HepG2 (cell line): ENCODE measurements around the gene PKIB. TPM values are rescaled to one million over a fixed set of nuclear protein-coding genes. Genes with fewer than 3 reads are reported as not detected.

Source experiments
- ATAC-seq: fragments of 200-7000 bp; cut with Tn5 transposase; 3 replicates; pipeline ENCODE4 v1.9.1; 2020; ENCODE audit warnings: mild to moderate bottlenecking, moderate library complexity
- BruUV-seq: library from RNA; stranded (reverse); fragments of 400-500 nt; replicated peaks from 2 replicates; lab custom pipeline; 2021; lab: Mats Ljungman, UMichigan
- CTCF ChIA-PET: fragments of 300-600 bp; formaldehyde crosslinking; extraction: SDS; loops from one replicate; lab custom pipeline; 2021; ENCODE audit warnings: low total read pairs, inconsistent platforms, low intra/inter-chr PET ratio; lab: Yijun Ruan, JAX
- POLR2A ChIA-PET: fragments of 350-600 bp; sonication (Branson Sonifier 250); formaldehyde crosslinking; loops from one replicate; lab custom pipeline; 2020; ENCODE audit warnings: antibody characterized with exemption, inconsistent platforms; lab: Yijun Ruan, JAX
- DNase-seq: peaks from one replicate; pipeline ENCODE4 v3.0.0-alpha.2; 2015; ENCODE audit warnings: low spot score
- FAIRE-seq: peaks from 3 replicates; lab custom pipeline; 2011; peaks lifted over from hg19 to GRCh38; lab: Jason Lieb, UNC
- H2AFZ ChIP-seq: one replicate; pipeline ENCODE4 v1.6.1; 2011; ENCODE audit warnings: low read length, inconsistent platforms
- H3K27ac ChIP-seq: fragments of 300-600 bp; 3 replicates; pipeline ENCODE4 v1.8.0; 2011; ENCODE audit warnings: mixed run types, mild to moderate bottlenecking, mixed read lengths, low read length, inconsistent platforms; ENCODE audit not compliant: insufficient read depth; ENCODE audit errors: extremely low read length
- H3K27me3 ChIP-seq, 2 experiments: fragments of 200-600 bp in 1 of 2; 2 replicates in 1 of 2; 3 replicates in 1 of 2; pipeline versions ENCODE4 v1.6.0 to v1.8.0; 2011; ENCODE audit warnings: low read length in 2 of 2, mild to moderate bottlenecking in 2 of 2, moderate library complexity in 2 of 2, inconsistent platforms in 1 of 2; ENCODE audit not compliant: insufficient read depth in 2 of 2, control insufficient read depth in 1 of 2
- H3K36me3 ChIP-seq, 2 experiments: fragments of 200-600 bp in 1 of 2; replicated peaks in 1 of 2; 2 replicates in 1 of 2; 3 replicates in 1 of 2; pipeline versions ENCODE4 v1.5.1 to v1.8.0; 2011; ENCODE audit warnings: low read length in 2 of 2, inconsistent platforms in 1 of 2; ENCODE audit not compliant: insufficient read depth in 2 of 2, control insufficient read depth in 1 of 2
- H3K4me1 ChIP-seq: 2 replicates; pipeline ENCODE4 v1.5.1; 2012; ENCODE audit warnings: low read length, inconsistent platforms; ENCODE audit not compliant: insufficient read depth
- H3K4me2 ChIP-seq: 2 replicates; pipeline ENCODE4 v1.6.0; 2011; ENCODE audit warnings: low read depth, low read length, inconsistent platforms
- H3K4me3 ChIP-seq, 3 experiments: fragments of 200-600 bp in 1 of 3; sonication (generic), shearing (Covaris generic) in 1 of 3; replicated peaks in 1 of 3; 2 replicates each; pipeline ENCODE4 v1.5.1; 2011 to 2016; ENCODE audit warnings: low read length in 3 of 3, inconsistent platforms in 2 of 3, low read depth in 2 of 3, mild to moderate bottlenecking in 2 of 3, control low read depth in 1 of 3, mixed read lengths in 1 of 3; ENCODE audit not compliant: insufficient read depth in 1 of 3
- H3K79me2 ChIP-seq: one replicate; pipeline ENCODE4 v1.6.1; 2011; ENCODE audit warnings: low read length, inconsistent platforms; ENCODE audit not compliant: insufficient read depth
- H3K9ac ChIP-seq: 2 replicates; pipeline ENCODE4 v1.6.0; 2011; ENCODE audit warnings: mild to moderate bottlenecking, low read depth, low read length, inconsistent platforms; ENCODE audit not compliant: insufficient read depth
- H3K9me3 ChIP-seq: 2 replicates; pipeline ENCODE4 v1.5.1; 2012; ENCODE audit warnings: mild to moderate bottlenecking, low read length
- H4K20me1 ChIP-seq: 2 replicates; pipeline ENCODE4 v1.6.0; 2011; ENCODE audit warnings: inconsistent platforms, mild to moderate bottlenecking, low read length, moderate library complexity; ENCODE audit not compliant: insufficient read depth
- AHDC1 ChIP-seq: sonication (generic); formaldehyde crosslinking; IDR thresholded peaks from 2 replicates; pipeline ENCODE4 v1.5.1; 2020; ENCODE audit warnings: mild to moderate bottlenecking, missing genetic modification reagents, borderline replicate concordance
- CSRNP1 ChIP-seq: sonication (generic); formaldehyde crosslinking; IDR thresholded peaks from 2 replicates; pipeline ENCODE4 v1.8.1; 2023; ENCODE audit warnings: mild to moderate bottlenecking, missing genetic modification reagents
- FOSL1 ChIP-seq: sonication (generic); formaldehyde crosslinking; IDR thresholded peaks from 2 replicates; pipeline ENCODE4 v1.9.0; 2021; ENCODE audit warnings: missing genetic modification reagents, borderline replicate concordance
- HDAC6 ChIP-seq: fragments of 200-600 bp; sonication (generic); IDR thresholded peaks from 2 replicates; pipeline ENCODE4 v1.7.0; 2017; ENCODE audit warnings: mild to moderate bottlenecking, antibody characterized with exemption, low read length, low read depth
- HNRNPL ChIP-seq: fragments of 200-400 bp; formaldehyde crosslinking; IDR thresholded peaks from 2 replicates; pipeline ENCODE4 v1.6.1; 2017; ENCODE audit warnings: mild to moderate bottlenecking, low read depth, low read length
- IRF2 ChIP-seq: IDR thresholded peaks from 2 replicates; pipeline ENCODE4 v1.6.1; 2018; ENCODE audit warnings: missing genetic modification reagents, missing compliant biosample characterization
- NR1H2 ChIP-seq: sonication (generic); formaldehyde crosslinking; IDR thresholded peaks from 2 replicates; pipeline ENCODE4 v1.8.1; 2022; ENCODE audit warnings: low read depth, missing genetic modification reagents, borderline replicate concordance
- RBM22 ChIP-seq: fragments of 200-400 bp; formaldehyde crosslinking; optimal IDR thresholded peaks from 2 replicates; pipeline ENCODE3; 2017; ENCODE audit warnings: mild to moderate bottlenecking, low read length, moderate library complexity
- SATB2 ChIP-seq: sonication (generic); formaldehyde crosslinking; IDR thresholded peaks from 2 replicates; pipeline ENCODE4 v1.5.0; 2020; ENCODE audit warnings: missing genetic modification reagents
- SNRNP70 ChIP-seq: fragments of 200-400 bp; formaldehyde crosslinking; IDR thresholded peaks from 2 replicates; pipeline ENCODE4 v1.6.1; 2017; ENCODE audit warnings: mild to moderate bottlenecking, low read depth, low read length, moderate library complexity
- ZNF567 ChIP-seq: sonication (generic); formaldehyde crosslinking; IDR thresholded peaks from 2 replicates; pipeline ENCODE4 v1.8.1; 2023; ENCODE audit warnings: mild to moderate bottlenecking, missing genetic modification reagents, borderline replicate concordance
- ZNF619 ChIP-seq: sonication (generic); formaldehyde crosslinking; IDR thresholded peaks from 2 replicates; pipeline ENCODE4 v1.4.0; 2020; ENCODE audit warnings: mild to moderate bottlenecking, missing genetic modification reagents
- ZNF644 ChIP-seq: IDR thresholded peaks from 2 replicates; pipeline ENCODE4 v1.6.1; 2016; ENCODE audit warnings: low read depth
- ZNF747 ChIP-seq: sonication (generic); formaldehyde crosslinking; IDR thresholded peaks from 2 replicates; pipeline ENCODE4 v1.8.1; 2023; ENCODE audit warnings: missing genetic modification reagents, mild to moderate bottlenecking, borderline replicate concordance
- ZNF776 ChIP-seq: sonication (generic); formaldehyde crosslinking; IDR thresholded peaks from 2 replicates; pipeline ENCODE4 v1.4.0; 2020; ENCODE audit warnings: mild to moderate bottlenecking, missing genetic modification reagents
- ZNF891 ChIP-seq: sonication (generic); formaldehyde crosslinking; IDR thresholded peaks from 2 replicates; pipeline ENCODE4 v1.5.0; 2020; ENCODE audit warnings: mild to moderate bottlenecking, missing genetic modification reagents
- ZSCAN21 ChIP-seq: sonication (generic); formaldehyde crosslinking; IDR thresholded peaks from 2 replicates; pipeline ENCODE4 v1.8.0; 2022; ENCODE audit warnings: mild to moderate bottlenecking, missing genetic modification reagents, moderate library complexity, borderline replicate concordance
- WGBS: methylation state at CpG from one replicate; pipeline ENCODE4 v1.1.6; 2017; ENCODE audit warnings: low lambda C conversion rate; 5-methylcytosine and 5-hydroxymethylcytosine counted together
- in situ Hi-C: cut with HindIII; loops from 2 replicates; pipeline ENCODE4 v1.10.0; 2017; ENCODE audit warnings: low pct_unique_long_range_greater_than_20kb; ENCODE audit not compliant: extremely low pct_ligation_motif_present
- intact Hi-C: fragments of 100-400 bp; cut with micrococcal nuclease; formaldehyde crosslinking; loops from one replicate; pipeline ENCODE4 v1.10.0; 2022; ENCODE audit not compliant: unreplicated experiment
- polyA plus RNA-seq, 8 experiments: library from polyadenylated mRNA; depleted of rRNA in 3 of 8; stranded (reverse) in 7 of 8; unstranded in 1 of 8; fragments of >200 nt; fragmentation: Illumina TruSeq in 4 of 8; extraction: Trizol in 4 of 8; gene quantifications; 2 replicates each; pipeline versions ENCODE4 v1.2.1 to v1.2.3, GENCODE V29; 2011 to 2016; ENCODE audit warnings: low read depth in 4 of 8, missing spikeins in 1 of 8, mixed read lengths in 1 of 8; ENCODE audit not compliant: insufficient read depth in 1 of 8
- total RNA-seq, 5 experiments: library from RNA; depleted of rRNA; stranded (reverse); fragments of >200 nt; fragmentation: Illumina TruSeq; extraction: Trizol; gene quantifications; 2 replicates each; pipeline ENCODE4 v1.2.3, GENCODE V29; 2016; ENCODE audit warnings: low read depth in 1 of 5

The PKIB gene
- total and polyA plus RNA-seq, 2 of the 13 experiments (the other 11 are each of a cell fraction or from before 2014, with no cell fraction given) = 1.4 to 1.5 TPM

GRCh38 chr6:122610690-122611455 lies 668 bp downstream of the PKIB start:
- DNase-seq (peak; percentile 15), ATAC-seq (peak; percentile 81), FAIRE-seq (no peak)
- intact Hi-C loops = loop anchor here (5.0 to 10.0 kb wide), 2 partner anchors 139 to 224 kb away; partner anchors contain the start of gene SERINC1
- H3K27me3 ChIP-seq = peaks cover 4 to 20% of the 10 kb centered on the region in 2 experiments; a peak in 4 of 5 replicates
- in situ Hi-C loops = no loop called here
- peak overlapping the region; percentile 98 for H3K4me2 ChIP-seq
- H3K4me3 ChIP-seq = peak overlapping the region; percentile 45 to 72 (median 58)
- BruUV-seq = no TSS peak
- H3K27ac ChIP-seq = no peak overlapping the region
- CTCF ChIA-PET = no interaction called here
- no peaks in the 10 kb centered on the region for H3K9me3 ChIP-seq
- H3K4me1 ChIP-seq = peaks cover 18% of the 10 kb centered on the region
- H3K36me3 ChIP-seq = no peaks in the 10 kb centered on the region
- POLR2A ChIA-PET = no interaction called here
- H3K79me2 ChIP-seq = no peaks in the 10 kb centered on the region
- peak overlapping the region; percentile 13; the same call in 1 of the 2 replicates for H3K9ac ChIP-seq
- WGBS = 5% methylated on average over 20 of the region's 42 CpGs
- no peak overlapping the region for H2AFZ ChIP-seq
- no peaks in the 10 kb centered on the region for H4K20me1 ChIP-seq
- TF ChIP-seq ZNF644 (CRISPR knock-in tag) (0 out of 2 replicates have a peak, but pooled peaks have one; percentile 22), SATB2 (no peak), ZSCAN21 (CRISPR knock-in tag) (no peak), HDAC6 (no peak), ZNF747 (CRISPR knock-in tag) (0 out of 2 replicates have a peak, but pooled peaks have one; percentile 18), ZNF776 (CRISPR knock-in tag) (no peak), ZNF891 (CRISPR knock-in tag) (peak; percentile 32; the same call in 1 of the 2 replicates), AHDC1 (CRISPR knock-in tag) (no peak), ZNF567 (CRISPR knock-in tag) (0 out of 2 replicates have a peak, but pooled peaks have one; percentile 88), CSRNP1 (CRISPR knock-in tag) (no peak), HNRNPL (peak; percentile 32; the same call in 1 of the 2 replicates), NR1H2 (CRISPR knock-in tag) (no peak), RBM22 (no peak), ZNF619 (CRISPR knock-in tag) (no peak), FOSL1 (CRISPR knock-in tag) (no peak), IRF2 (CRISPR knock-in tag) (no peak; the same call in 1 of the 2 replicates), SNRNP70 (no peak)
